Activated CD4-positive, alpha-beta T cell treated with anti-CD3 and anti-CD28 coated beads, Interleukin-2, amount 10 ng/mL, durations not matched to agents 7 days and 5 days (primary cell): ENCODE results near the gene TMEM214. TPM values are rescaled to one million over a fixed set of nuclear protein-coding genes. Genes with fewer than 3 reads are reported as not detected.

Source experiments
- total RNA-seq, 2 experiments: library from RNA; stranded (reverse); gene quantifications; one replicate each; pipeline ENCODE4 v1.2.3, GENCODE V29; 2021

TMEM214 gene
- total RNA-seq, 2 experiments from 2014 or later, result 73.2 to 77.1 TPM

Other genes with a start within 250 kb of the TMEM214 start
- 10 to 100 TPM; 53.0 to 55.1 TPM for gene CENPA, start 246.9 kb upstream of the TMEM214 start, total RNA-seq
- gene DPYSL5, start 184.8 kb upstream of the TMEM214 start, total RNA-seq, result not detected
- gene MAPRE3, start 62.3 kb upstream of the TMEM214 start, total RNA-seq, result 1 to 10 TPM in 1 of 2 experiments, under 1 TPM in 1; 1.00 to 1.3 TPM
- 10 to 100 TPM; 17.9 to 19.1 TPM for gene AGBL5, start 18.7 kb downstream of the TMEM214 start, total RNA-seq
- gene OST4, start 38.7 kb downstream of the TMEM214 start, total RNA-seq, result 100 to 1,000 TPM; 309 to 386 TPM
- under 1 TPM; 0.56 to 0.64 TPM for gene EMILIN1, start 45.6 kb downstream of the TMEM214 start, total RNA-seq
- 10 to 100 TPM in 1 of 2 experiments, 1 to 10 TPM in 1; 9.7 to 10.6 TPM for gene KHK, start 53.8 kb downstream of the TMEM214 start, total RNA-seq
- 1 to 10 TPM in 1 of 2 experiments, under 1 TPM in 1; 0.92 to 1.3 TPM for gene CGREF1, start 86.2 kb downstream of the TMEM214 start, total RNA-seq
- gene ABHD1, start 90.8 kb downstream of the TMEM214 start, total RNA-seq, result under 1 TPM; 0.10 to 0.25 TPM
- gene PREB, start 101.7 kb downstream of the TMEM214 start, total RNA-seq, result 10 to 100 TPM; 60.0 to 65.3 TPM
- gene PRR30, start 106.4 kb downstream of the TMEM214 start, total RNA-seq, result not detected
- not detected for gene TCF23, start 116.0 kb downstream of the TMEM214 start, total RNA-seq
- gene ATRAID, start 179.1 kb downstream of the TMEM214 start, total RNA-seq, result 10 to 100 TPM; 72.5 to 81.8 TPM
- gene SLC5A6, start 179.3 kb downstream of the TMEM214 start, total RNA-seq, result 10 to 100 TPM; 34.2 to 39.2 TPM
- 10 to 100 TPM; 63.7 to 66.1 TPM for gene CAD, start 184.4 kb downstream of the TMEM214 start, total RNA-seq
- gene SLC30A3, start 230.1 kb downstream of the TMEM214 start, total RNA-seq, result under 1 TPM; 0.23 to 0.45 TPM
- gene DNAJC5G, start 242.5 kb downstream of the TMEM214 start, total RNA-seq, result not detected
- gene TRIM54, start 249.5 kb downstream of the TMEM214 start, total RNA-seq, result not detected